Mammary epithelial cell (primary cell): ENCODE measurements around the gene JPH3.

Experiments
- EZH2 ChIP-seq: IDR thresholded peaks from 2 replicates; pipeline ENCODE4 v1.6.1; 2012; ENCODE audit warnings: low read length, inconsistent platforms, borderline replicate concordance
- TF ChIP-seq, protein P1 (sequence below), 2 donors: IDR thresholded peaks in 1 of 2; conservative IDR thresholded peaks in 1 of 2; 2 replicates each; pipeline ENCODE4 v1.5.1; 2011 to 2012; ENCODE audit warnings: inconsistent platforms in 2 of 2, low read length in 2 of 2, mild to moderate bottlenecking in 2 of 2, control low read depth in 1 of 2, low read depth in 1 of 2; ENCODE audit not compliant: insufficient read depth in 1 of 2; ENCODE audit errors: extremely low read depth in 1 of 2

DNA sequence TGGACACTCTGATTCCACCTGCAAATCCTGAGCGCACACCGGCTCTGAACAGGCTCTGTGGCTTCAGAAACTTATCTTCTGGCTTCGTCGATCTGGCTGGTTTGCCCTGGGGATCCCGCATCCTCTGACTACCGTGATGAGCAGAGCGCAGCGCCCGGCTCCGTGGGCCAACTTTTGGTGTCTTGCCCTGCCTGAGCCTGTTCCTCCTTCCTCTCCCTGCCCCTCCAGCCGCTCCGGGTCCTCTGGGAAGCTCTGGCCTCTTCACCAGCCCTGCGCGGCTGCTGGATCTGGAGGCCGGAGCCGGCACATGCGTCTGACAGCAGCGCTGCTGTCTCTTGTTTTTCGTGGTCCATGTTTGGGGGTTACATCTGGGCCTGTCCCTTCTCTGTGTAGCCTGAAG is 65.6 kb downstream of the JPH3 start:
- TF ChIP-seq EZH2: no peak
- TF ChIP-seq, protein P1, sequence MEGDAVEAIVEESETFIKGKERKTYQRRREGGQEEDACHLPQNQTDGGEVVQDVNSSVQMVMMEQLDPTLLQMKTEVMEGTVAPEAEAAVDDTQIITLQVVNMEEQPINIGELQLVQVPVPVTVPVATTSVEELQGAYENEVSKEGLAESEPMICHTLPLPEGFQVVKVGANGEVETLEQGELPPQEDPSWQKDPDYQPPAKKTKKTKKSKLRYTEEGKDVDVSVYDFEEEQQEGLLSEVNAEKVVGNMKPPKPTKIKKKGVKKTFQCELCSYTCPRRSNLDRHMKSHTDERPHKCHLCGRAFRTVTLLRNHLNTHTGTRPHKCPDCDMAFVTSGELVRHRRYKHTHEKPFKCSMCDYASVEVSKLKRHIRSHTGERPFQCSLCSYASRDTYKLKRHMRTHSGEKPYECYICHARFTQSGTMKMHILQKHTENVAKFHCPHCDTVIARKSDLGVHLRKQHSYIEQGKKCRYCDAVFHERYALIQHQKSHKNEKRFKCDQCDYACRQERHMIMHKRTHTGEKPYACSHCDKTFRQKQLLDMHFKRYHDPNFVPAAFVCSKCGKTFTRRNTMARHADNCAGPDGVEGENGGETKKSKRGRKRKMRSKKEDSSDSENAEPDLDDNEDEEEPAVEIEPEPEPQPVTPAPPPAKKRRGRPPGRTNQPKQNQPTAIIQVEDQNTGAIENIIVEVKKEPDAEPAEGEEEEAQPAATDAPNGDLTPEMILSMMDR (conservative IDR thresholded peaks at IDR 0.05 in 1 of 2, IDR thresholded peaks at IDR 0.05 in 1 of 2; ENCODE audit: extremely low read depth in 1 of 2, insufficient read depth in 1 of 2, low read depth in 1 of 2, low read length in 2 of 2): no peak
